GM18873 (cell line): ENCODE data around the gene SLC25A18.
"Not testable (repeated sequence)": the region's sequence is repeated elsewhere in the genome, so short reads cannot be mapped to it uniquely, and the experiment has no call there.

Source experiments
- ATAC-seq: cut with Tn5 transposase; IDR thresholded peaks from one replicate; pipeline ENCODE4 v1.9.1; 2021; ENCODE audit warnings: mild to moderate bottlenecking, moderate library complexity, moderate number of reproducible peaks; ENCODE audit not compliant: unreplicated experiment, low FRiP score

Gene SLC25A18, protein sequence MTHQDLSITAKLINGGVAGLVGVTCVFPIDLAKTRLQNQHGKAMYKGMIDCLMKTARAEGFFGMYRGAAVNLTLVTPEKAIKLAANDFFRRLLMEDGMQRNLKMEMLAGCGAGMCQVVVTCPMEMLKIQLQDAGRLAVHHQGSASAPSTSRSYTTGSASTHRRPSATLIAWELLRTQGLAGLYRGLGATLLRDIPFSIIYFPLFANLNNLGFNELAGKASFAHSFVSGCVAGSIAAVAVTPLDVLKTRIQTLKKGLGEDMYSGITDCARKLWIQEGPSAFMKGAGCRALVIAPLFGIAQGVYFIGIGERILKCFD

GRCh38 chr22:17562906-17563870 is at the start of gene SLC25A18:
Gene SLC25A18 (plus strand): TSS chr22:17563498. CDS start chr22:17579945, 16,447 bp downstream.
- no peak for ATAC-seq

- ATAC-seq, result no peak
Measured at GRCh38 chr22:17513612-17514011, 49.7 kb upstream of the SLC25A18 start.

DNA sequence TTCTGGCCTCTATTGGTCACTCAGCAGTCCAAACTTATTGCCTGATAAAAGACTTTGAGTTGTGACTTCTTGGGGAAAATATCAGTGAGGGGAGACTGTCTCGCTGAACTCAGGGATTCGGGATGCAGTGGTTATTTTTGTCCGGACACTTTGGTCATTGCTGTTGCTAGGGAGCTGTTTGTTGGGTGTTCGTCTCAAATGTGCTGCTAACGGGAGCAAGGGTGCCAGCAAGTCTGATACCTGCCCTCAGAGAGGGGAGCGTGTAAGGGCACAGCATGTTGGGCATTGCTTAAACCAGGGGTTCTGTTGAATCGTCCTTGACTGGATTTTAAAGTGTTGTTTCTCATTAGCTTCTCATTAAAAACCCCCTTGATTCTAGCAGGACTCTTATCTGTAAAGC is 49.2 kb upstream of the SLC25A18 start:
- no peak for ATAC-seq

- ATAC-seq, result no peak
Measured at GRCh38 chr22:17518406-17518805, 44.9 kb upstream of the SLC25A18 start.

GRCh38 chr22:17521971-17522370 is 41.3 kb upstream of the SLC25A18 start:
- ATAC-seq, result not testable (repeated sequence)

GRCh38 chr22:17523925-17524324 is 39.4 kb upstream of the SLC25A18 start:
- no peak for ATAC-seq

- no peak for ATAC-seq
Measured at GRCh38 chr22:17536269-17536668, 27.0 kb upstream of the SLC25A18 start.

DNA sequence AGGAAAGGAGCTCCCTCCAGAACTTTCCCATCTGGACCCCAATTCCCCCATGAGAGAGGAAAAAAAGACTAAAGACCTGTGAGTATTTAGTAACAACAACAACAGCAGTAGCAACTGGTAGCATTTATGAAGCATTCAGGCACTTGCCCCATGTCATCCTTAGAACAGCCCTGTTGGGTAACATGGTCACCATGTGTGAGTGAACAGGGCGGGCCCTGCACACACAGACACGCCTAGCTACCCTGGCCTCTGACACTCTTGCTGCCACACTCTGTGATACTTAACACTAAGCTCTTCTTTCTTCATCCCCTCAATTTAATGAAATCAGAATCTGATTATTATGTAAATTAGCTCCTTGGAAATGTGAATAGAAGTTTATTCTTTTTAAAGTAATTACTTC is 26.1 kb upstream of the SLC25A18 start:
- ATAC-seq, result no peak

GRCh38 chr22:17540481-17540880 is 22.8 kb upstream of the SLC25A18 start:
- no peak for ATAC-seq

DNA sequence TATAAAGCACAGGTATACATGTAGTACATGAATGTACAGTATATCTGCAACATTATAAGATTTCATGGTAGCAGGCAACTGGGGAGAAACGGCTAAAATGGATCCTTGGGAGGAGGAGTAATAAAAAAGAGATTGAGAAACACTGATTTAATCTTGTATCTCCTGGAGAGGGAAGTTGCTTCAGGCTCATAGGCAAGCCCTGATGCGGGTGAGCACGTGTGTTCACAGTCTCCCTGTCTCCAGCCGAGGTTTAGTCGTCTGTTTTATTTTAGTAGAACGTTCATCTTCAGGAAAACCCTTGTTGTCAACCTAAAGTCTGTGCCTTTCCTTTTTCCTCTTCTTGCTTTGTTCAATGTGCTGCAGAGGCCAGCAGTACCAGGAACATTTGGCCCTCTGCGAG is 21.8 kb upstream of the SLC25A18 start:
- ATAC-seq, result no peak

GRCh38 chr22:17542452-17542851 is 20.8 kb upstream of the SLC25A18 start:
- no peak for ATAC-seq

DNA sequence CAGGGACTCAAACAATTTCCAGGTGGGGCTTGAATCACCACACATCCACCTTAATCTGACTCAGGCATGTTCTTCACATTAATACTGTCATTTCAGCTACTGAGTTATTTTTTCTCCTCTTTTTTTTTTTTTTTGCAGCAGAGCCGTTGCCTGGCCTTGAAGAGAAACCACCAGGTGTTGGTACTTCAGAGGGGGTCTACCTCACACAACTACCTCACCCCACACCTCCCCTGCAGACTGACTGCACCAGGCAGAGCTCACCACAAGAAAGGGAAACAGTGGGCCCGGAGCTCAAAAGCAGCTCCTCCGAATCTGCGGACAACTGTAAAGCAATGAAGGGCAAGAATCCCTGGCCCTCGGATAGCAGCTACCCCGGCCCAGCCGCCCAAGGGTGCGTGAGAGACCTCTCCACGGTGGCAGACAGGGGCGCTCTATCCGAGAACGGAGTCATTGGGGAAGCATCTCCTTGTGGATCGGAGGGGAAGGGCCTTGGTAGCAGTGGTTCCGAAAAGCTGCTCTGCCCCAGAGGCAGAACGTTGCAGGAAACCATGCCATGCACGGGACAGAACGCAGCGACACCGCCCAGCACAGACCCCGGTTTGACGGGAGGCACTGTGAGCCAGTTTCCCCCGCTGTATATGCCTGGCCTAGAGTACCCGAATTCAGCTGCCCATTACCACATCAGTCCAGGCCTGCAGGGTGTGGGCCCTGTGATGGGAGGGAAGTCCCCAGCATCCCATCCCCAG is 15.1 kb upstream of the SLC25A18 start:
- ATAC-seq, result no peak

GRCh38 chr22:17548756-17549035 is 14.6 kb upstream of the SLC25A18 start:
- no peak for ATAC-seq

- no peak for ATAC-seq
Measured at GRCh38 chr22:17549183-17549582, 14.1 kb upstream of the SLC25A18 start.

- no peak for ATAC-seq
Measured at GRCh38 chr22:17549655-17550054, 13.6 kb upstream of the SLC25A18 start.

- no peak for ATAC-seq
Measured at GRCh38 chr22:17552737-17553136, 10.6 kb upstream of the SLC25A18 start.

DNA sequence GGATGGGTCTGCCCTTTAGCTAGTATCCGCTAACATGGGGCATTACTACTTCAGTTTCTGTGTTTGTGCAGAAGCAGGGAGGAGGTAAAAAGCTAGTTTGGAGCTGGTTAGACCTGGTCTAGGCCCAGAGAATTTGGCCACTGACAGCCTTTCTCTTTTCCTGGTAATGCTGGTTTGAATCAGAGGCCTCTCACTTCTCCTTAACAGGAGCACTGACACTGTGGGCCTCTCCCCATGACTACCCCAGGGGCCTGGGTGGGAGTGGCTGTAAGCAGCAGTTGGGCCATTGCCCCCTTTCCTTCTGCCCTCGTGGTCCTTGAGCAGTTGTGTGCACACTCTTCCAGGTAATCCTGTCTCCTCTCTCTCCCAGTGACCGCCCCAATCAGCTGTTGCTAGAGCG is 8.5 kb upstream of the SLC25A18 start:
- ATAC-seq, result no peak

DNA sequence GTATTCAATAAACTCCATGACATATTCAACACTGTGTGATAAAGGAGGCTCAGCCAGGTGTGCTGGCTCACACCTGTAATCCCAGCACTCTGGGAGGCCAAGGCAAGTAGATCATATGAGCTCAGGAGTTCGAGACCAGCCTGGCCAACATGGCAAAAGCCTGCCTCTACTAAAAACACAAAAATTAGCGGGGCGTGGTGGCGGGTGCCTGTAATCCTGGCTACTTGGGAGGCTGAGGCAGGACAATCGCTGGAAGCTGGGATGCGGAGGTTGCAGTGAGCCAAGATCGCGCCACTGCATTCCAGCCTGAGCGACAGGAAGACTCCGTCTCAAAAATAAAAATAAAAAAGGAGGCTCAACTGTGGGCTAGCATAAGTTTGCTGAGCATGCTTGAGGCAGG is 4.1 kb upstream of the SLC25A18 start:
- no peak for ATAC-seq

- no peak for ATAC-seq
Measured at GRCh38 chr22:17563936-17564391, 666 bp downstream of the SLC25A18 start.

DNA sequence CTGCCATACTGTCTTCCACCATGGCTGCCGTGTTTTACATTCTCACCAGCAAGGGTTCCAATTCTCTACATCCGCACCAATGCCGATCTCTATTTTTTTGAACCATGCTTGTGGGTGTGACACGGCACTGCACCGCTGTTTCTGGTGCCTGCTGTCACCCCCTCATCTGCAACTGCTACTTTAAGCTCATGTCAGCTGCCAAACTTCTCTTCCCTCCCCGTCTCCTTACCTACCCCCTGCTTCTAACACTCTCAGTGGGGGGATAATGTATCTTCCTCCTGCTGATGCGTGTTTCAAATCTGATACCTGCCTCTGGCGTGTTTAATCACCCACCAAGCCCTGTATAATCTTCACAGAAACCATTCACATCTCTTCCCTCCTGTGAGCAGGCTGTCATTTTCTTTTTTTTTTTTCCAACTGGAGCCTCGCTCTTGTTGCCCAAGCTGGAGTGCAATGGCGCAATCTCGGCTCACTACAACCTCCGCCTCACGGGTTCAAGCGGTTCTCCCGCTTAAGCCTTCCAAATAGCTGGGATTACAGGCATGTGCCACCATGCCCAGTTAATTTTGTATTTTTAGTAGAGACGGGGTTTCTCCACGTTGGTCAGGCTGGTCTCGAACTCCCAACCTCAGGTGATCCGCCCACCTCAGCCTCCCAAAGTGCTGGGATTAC is 2.9 kb downstream of the SLC25A18 start:
- not testable (repeated sequence) for ATAC-seq
